ENCODE results near the gene NPFFR2. TPM values are rescaled to one million over a fixed set of nuclear protein-coding genes. Genes with fewer than 3 reads are reported as not detected.
A peak's percentile ranks its signal among the peaks of the same experiment; 100 is the strongest.

The NPFFR2 gene
- under 1 TPM in 1 of 3 donors, not detected in 2; 0.29 TPM for total RNA-seq

GRCh38 chr4:72031868-72032608 is at the start of gene NPFFR2:
Gene NPFFR2 (plus strand): TSS chr4:72032000. CDS start chr4:72128592, 96,592 bp downstream.
- Histone ChIP-seq H3K9me3 (no peaks in the 10 kb centered on the region), H3K4me1 (no peaks in the 10 kb centered on the region), H3K27ac (no peak within 1 kb of the TSS), H3K4me3 (peak within 1 kb of the TSS; percentile 9 to 54 (median 27)), H3K27me3 (peaks cover 0 to 6% of the 10 kb centered on the region in 2 donors), H3K36me3 (no peaks in the 10 kb centered on the region)
- TF ChIP-seq POLR2A (IDR thresholded peaks at IDR 0.05) (no peak), CTCF (IDR thresholded peaks at IDR 0.05) (no peak), POLR2AphosphoS5 (IDR thresholded peaks at IDR 0.05) (no peak)
- no peak for DNase-seq (ENCODE audit: low spot score in 2 of 2)
- intact Hi-C loops (cut with DNase I; ENCODE audit: low total_unique reads): no loop called here

GRCh38 chr4:71992571-71993312 is 39.1 kb upstream of the NPFFR2 start:
- no peaks in the 10 kb centered on the region for H3K36me3 ChIP-seq
- no peaks in the 10 kb centered on the region for H3K27me3 ChIP-seq
- intact Hi-C loops (cut with DNase I; ENCODE audit: low total_unique reads): no loop called here
- no peak overlapping the region for H3K4me3 ChIP-seq
- no peak for TF ChIP-seq CTCF (IDR thresholded peaks at IDR 0.05)
- TF ChIP-seq POLR2A (IDR thresholded peaks at IDR 0.05): no peak
- TF ChIP-seq POLR2AphosphoS5 (IDR thresholded peaks at IDR 0.05): no peak
- DNase-seq (ENCODE audit: low spot score in 2 of 2): no peak
- H3K27ac ChIP-seq: no peak overlapping the region
- H3K4me1 ChIP-seq: no peaks in the 10 kb centered on the region
- H3K9me3 ChIP-seq: peaks cover 4 to 11% of the 10 kb centered on the region in 2 donors

- intact Hi-C loops (cut with DNase I; ENCODE audit: low total_unique reads): no loop called here
These were observed 37.2 kb upstream of the NPFFR2 start for GRCh38 chr4:71994559-71994958.

GRCh38 chr4:71995297-71995696 is 36.5 kb upstream of the NPFFR2 start:
- H3K9me3 ChIP-seq: peaks cover 4 to 11% of the 10 kb centered on the region in 2 donors
- H3K27me3 ChIP-seq: no peaks in the 10 kb centered on the region
- TF ChIP-seq POLR2A (IDR thresholded peaks at IDR 0.05): no peak
- TF ChIP-seq POLR2AphosphoS5 (IDR thresholded peaks at IDR 0.05): no peak
- TF ChIP-seq CTCF (IDR thresholded peaks at IDR 0.05): no peak
- DNase-seq (ENCODE audit: low spot score in 2 of 2): no peak
- no peaks in the 10 kb centered on the region for H3K36me3 ChIP-seq
- no peak overlapping the region for H3K4me3 ChIP-seq
- H3K4me1 ChIP-seq: no peaks in the 10 kb centered on the region
- H3K27ac ChIP-seq: no peak overlapping the region
- intact Hi-C loops (cut with DNase I; ENCODE audit: low total_unique reads): no loop called here

More at GRCh38 chr4:71994559-71994958, 37.2 kb upstream of the NPFFR2 start:
- Histone ChIP-seq H3K27me3 (no peaks in the 10 kb centered on the region), H3K4me1 (no peaks in the 10 kb centered on the region), H3K36me3 (no peaks in the 10 kb centered on the region), H3K4me3 (no peak overlapping the region), H3K27ac (no peak overlapping the region), H3K9me3 (peaks cover 4 to 11% of the 10 kb centered on the region in 2 donors)
- DNase-seq (ENCODE audit: low spot score in 2 of 2): no peak
- TF ChIP-seq POLR2A (IDR thresholded peaks at IDR 0.05) (no peak), POLR2AphosphoS5 (IDR thresholded peaks at IDR 0.05) (no peak), CTCF (IDR thresholded peaks at IDR 0.05) (no peak)

GRCh38 chr4:72006586-72006985 is 25.2 kb upstream of the NPFFR2 start:
- no peak for DNase-seq (ENCODE audit: low spot score in 2 of 2)
- H3K27ac ChIP-seq: no peak overlapping the region
- no peaks in the 10 kb centered on the region for H3K9me3 ChIP-seq
- no peaks in the 10 kb centered on the region for H3K27me3 ChIP-seq
- no peaks in the 10 kb centered on the region for H3K36me3 ChIP-seq
- intact Hi-C loops (cut with DNase I; ENCODE audit: low total_unique reads): no loop called here
- H3K4me3 ChIP-seq: no peak overlapping the region
- H3K4me1 ChIP-seq: no peaks in the 10 kb centered on the region
- TF ChIP-seq POLR2A (IDR thresholded peaks at IDR 0.05) (no peak), CTCF (IDR thresholded peaks at IDR 0.05) (no peak), POLR2AphosphoS5 (IDR thresholded peaks at IDR 0.05) (no peak)

All from breast epithelium (tissue), 4 donors.